ENCODE data around the gene ALG14.

ALG14 gene

DNA sequence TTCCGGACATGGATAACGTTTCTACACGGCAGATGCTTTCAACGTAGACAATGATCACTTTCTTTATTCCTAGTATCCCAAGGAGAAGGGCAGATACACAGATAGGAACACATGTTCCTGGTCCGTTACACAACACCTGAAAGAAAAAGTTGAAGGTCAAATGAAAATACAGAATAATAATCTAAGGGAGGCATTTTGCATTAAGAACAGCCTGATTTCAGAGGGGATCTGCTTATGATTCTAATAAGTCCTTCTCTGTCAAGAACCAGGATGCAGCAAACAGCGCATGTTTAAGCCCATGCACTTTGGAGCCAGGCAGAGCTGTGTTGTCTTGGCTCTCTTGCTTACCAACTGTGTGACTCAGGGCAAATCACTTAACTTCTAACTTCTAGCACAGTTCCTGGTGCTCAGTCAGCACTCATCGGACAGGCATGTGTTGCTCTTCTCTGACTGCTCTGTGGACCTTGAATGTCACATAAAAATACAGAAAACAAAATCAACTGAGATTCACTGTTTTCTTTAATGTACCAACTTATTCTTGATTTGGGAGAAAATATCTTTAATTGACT, 89.5 kb downstream of the ALG14 start:
- H3K4me2 ChIP-seq (ENCODE audit: low read length) = no peak overlapping the region
- H3K27ac ChIP-seq (ENCODE audit: low read depth, low read length, poor library complexity, severe bottlenecking) = no peak overlapping the region
- no peak overlapping the region for H2AFZ ChIP-seq (ENCODE audit: low read length)

DNA sequence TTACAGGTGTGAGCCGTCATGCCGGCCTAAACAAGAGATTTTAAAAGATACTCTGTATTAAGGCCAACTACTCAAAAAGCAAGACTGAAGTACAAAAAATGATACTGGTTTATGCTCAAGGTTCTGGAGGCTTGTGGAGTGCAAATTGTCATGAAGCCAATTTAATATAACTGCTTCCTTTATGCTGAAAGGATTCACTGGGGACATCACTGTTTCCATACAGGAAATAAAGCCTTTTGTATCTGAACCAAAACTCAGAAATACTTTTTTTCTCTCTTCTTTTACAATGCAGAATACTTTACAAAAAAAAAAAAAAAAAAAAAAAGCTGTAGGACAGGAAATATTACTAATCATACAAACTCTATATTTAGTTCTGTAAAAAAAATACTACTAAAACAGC, 90.4 kb downstream of the ALG14 start:
- no peak for TF ChIP-seq EZH2 (IDR thresholded peaks at IDR 0.05; ENCODE audit: borderline replicate concordance, low read length)
- TF ChIP-seq, protein P1, sequence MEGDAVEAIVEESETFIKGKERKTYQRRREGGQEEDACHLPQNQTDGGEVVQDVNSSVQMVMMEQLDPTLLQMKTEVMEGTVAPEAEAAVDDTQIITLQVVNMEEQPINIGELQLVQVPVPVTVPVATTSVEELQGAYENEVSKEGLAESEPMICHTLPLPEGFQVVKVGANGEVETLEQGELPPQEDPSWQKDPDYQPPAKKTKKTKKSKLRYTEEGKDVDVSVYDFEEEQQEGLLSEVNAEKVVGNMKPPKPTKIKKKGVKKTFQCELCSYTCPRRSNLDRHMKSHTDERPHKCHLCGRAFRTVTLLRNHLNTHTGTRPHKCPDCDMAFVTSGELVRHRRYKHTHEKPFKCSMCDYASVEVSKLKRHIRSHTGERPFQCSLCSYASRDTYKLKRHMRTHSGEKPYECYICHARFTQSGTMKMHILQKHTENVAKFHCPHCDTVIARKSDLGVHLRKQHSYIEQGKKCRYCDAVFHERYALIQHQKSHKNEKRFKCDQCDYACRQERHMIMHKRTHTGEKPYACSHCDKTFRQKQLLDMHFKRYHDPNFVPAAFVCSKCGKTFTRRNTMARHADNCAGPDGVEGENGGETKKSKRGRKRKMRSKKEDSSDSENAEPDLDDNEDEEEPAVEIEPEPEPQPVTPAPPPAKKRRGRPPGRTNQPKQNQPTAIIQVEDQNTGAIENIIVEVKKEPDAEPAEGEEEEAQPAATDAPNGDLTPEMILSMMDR (IDR thresholded peaks at IDR 0.05; ENCODE audit: low read length) = no peak

More for the DNA sequence above, 89.5 kb downstream of the ALG14 start:
- Histone ChIP-seq H3K4me1 (ENCODE audit: insufficient read depth, low read length, severe bottlenecking) (peaks cover 10% of the 10 kb centered on the region), H3K4me3 (ENCODE audit: low read depth, low read length, poor library complexity, severe bottlenecking) (no peak overlapping the region), H3K9me3 (ENCODE audit: low read length) (no peaks in the 10 kb centered on the region), H3K79me2 (ENCODE audit: insufficient read depth, low read length) (no peaks in the 10 kb centered on the region), H3K9me2 (ENCODE audit: low read depth, low read length) (no peaks in the 10 kb centered on the region), H4K20me1 (ENCODE audit: insufficient read depth, low read length) (no peaks in the 10 kb centered on the region), H3K36me3 (ENCODE audit: insufficient read depth, low read length) (no peaks in the 10 kb centered on the region), H3F3A (ENCODE audit: insufficient read depth, low read length) (no peaks in the 10 kb centered on the region), H3K9ac (ENCODE audit: low read length) (no peak overlapping the region), H3K27me3 (ENCODE audit: insufficient read depth, low read length) (no peaks in the 10 kb centered on the region)
- TF ChIP-seq, protein P1 (IDR thresholded peaks at IDR 0.05; ENCODE audit: low read length) = no peak
- TF ChIP-seq EZH2 (IDR thresholded peaks at IDR 0.05; ENCODE audit: borderline replicate concordance, low read length) = no peak

DNA sequence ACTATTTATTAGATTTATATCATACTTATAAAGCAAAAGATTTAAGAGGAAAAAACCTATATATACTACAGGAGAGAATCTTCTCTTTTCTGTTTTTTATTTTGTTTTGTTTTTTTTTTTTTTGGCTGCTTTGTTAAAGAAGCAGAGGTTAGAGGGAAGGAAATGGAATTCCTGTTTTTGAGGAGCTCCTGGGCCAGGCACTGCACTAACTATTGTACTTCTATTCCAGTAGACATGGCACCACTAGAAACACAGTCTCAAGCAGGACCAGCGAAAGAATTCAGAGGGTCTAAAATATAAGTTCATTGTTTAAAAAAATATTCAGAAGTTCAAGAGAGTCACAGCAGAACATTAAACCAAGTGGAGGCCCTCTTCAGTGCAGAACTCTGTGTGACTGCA, 91.2 kb downstream of the ALG14 start:
- no peaks in the 10 kb centered on the region for H3K27me3 ChIP-seq (ENCODE audit: insufficient read depth, low read length)
- no peaks in the 10 kb centered on the region for H3K36me3 ChIP-seq (ENCODE audit: insufficient read depth, low read length)
- no peaks in the 10 kb centered on the region for H4K20me1 ChIP-seq (ENCODE audit: insufficient read depth, low read length)
- no peak overlapping the region for H3K27ac ChIP-seq (ENCODE audit: low read depth, low read length, poor library complexity, severe bottlenecking)
- H3K79me2 ChIP-seq (ENCODE audit: insufficient read depth, low read length) = no peaks in the 10 kb centered on the region
- H3F3A ChIP-seq (ENCODE audit: insufficient read depth, low read length) = no peaks in the 10 kb centered on the region
- no peak overlapping the region for H3K4me2 ChIP-seq (ENCODE audit: low read length)
- TF ChIP-seq, protein P1 (IDR thresholded peaks at IDR 0.05; ENCODE audit: low read length) = no peak
- no peak for TF ChIP-seq EZH2 (IDR thresholded peaks at IDR 0.05; ENCODE audit: borderline replicate concordance, low read length)
- H3K4me3 ChIP-seq (ENCODE audit: low read depth, low read length, poor library complexity, severe bottlenecking) = no peak overlapping the region
- H2AFZ ChIP-seq (ENCODE audit: low read length) = no peak overlapping the region
- no peaks in the 10 kb centered on the region for H3K9me3 ChIP-seq (ENCODE audit: low read length)
- no peak overlapping the region for H3K9ac ChIP-seq (ENCODE audit: low read length)
- no peaks in the 10 kb centered on the region for H3K9me2 ChIP-seq (ENCODE audit: low read depth, low read length)
- H3K4me1 ChIP-seq (ENCODE audit: insufficient read depth, low read length, severe bottlenecking) = peaks cover 10% of the 10 kb centered on the region

More for the DNA sequence above, 90.4 kb downstream of the ALG14 start:
- Histone ChIP-seq H3K9ac (ENCODE audit: low read length) (no peak overlapping the region), H3K79me2 (ENCODE audit: insufficient read depth, low read length) (no peaks in the 10 kb centered on the region), H3K4me3 (ENCODE audit: low read depth, low read length, poor library complexity, severe bottlenecking) (no peak overlapping the region), H3K4me1 (ENCODE audit: insufficient read depth, low read length, severe bottlenecking) (peaks cover 10% of the 10 kb centered on the region), H3K36me3 (ENCODE audit: insufficient read depth, low read length) (no peaks in the 10 kb centered on the region), H3K4me2 (ENCODE audit: low read length) (no peak overlapping the region), H2AFZ (ENCODE audit: low read length) (no peak overlapping the region), H3K9me3 (ENCODE audit: low read length) (no peaks in the 10 kb centered on the region), H3K27me3 (ENCODE audit: insufficient read depth, low read length) (no peaks in the 10 kb centered on the region), H4K20me1 (ENCODE audit: insufficient read depth, low read length) (no peaks in the 10 kb centered on the region), H3K27ac (ENCODE audit: low read depth, low read length, poor library complexity, severe bottlenecking) (no peak overlapping the region), H3K9me2 (ENCODE audit: low read depth, low read length) (no peaks in the 10 kb centered on the region), H3F3A (ENCODE audit: insufficient read depth, low read length) (no peaks in the 10 kb centered on the region)

All from OCI-LY1 (cell line).